Measurements from ENCODE around the gene ARPC4.
A peak's percentile ranks its signal among the peaks of the same experiment; 100 is the strongest.
"Not testable (repeated sequence)": the region's sequence is repeated elsewhere in the genome, so short reads cannot be mapped to it uniquely, and the experiment has no call there.

ARPC4 gene

GRCh38 chr3:9825451-9826040 lies 32.7 kb downstream of the ARPC4 start:
- no peak for DNase-seq

GRCh38 chr3:9826815-9827573 lies 34.1 kb downstream of the ARPC4 start:
- peak; percentile 45 for DNase-seq

- DNase-seq: no peak
Observed at GRCh38 chr3:9828801-9829755, 36.2 kb downstream of the ARPC4 start.

GRCh38 chr3:9831253-9831652 lies 38.4 kb downstream of the ARPC4 start:
- no peak for DNase-seq

GRCh38 chr3:9833078-9833477 lies 40.2 kb downstream of the ARPC4 start:
- no peak for DNase-seq

GRCh38 chr3:9834520-9835380 lies 41.9 kb downstream of the ARPC4 start:
- no peak for DNase-seq

GRCh38 chr3:9837701-9838582 lies 45.1 kb downstream of the ARPC4 start:
- no peak for DNase-seq

GRCh38 chr3:9838856-9839255 lies 46.0 kb downstream of the ARPC4 start:
- no peak for DNase-seq

- no peak for DNase-seq
Observed at GRCh38 chr3:9841015-9841414, 48.1 kb downstream of the ARPC4 start.

GRCh38 chr3:9843715-9844438 lies 51.0 kb downstream of the ARPC4 start, which contains the start of gene RPUSD3:
RPUSD3 (minus strand) TSS chr3:9844008; CDS start chr3:9843990, 18 bp downstream.
- peak; percentile 97 for DNase-seq

GRCh38 chr3:9846231-9846630 lies 53.3 kb downstream of the ARPC4 start:
- no peak for DNase-seq

GRCh38 chr3:9846931-9847488 lies 54.1 kb downstream of the ARPC4 start:
- no peak for DNase-seq

- DNase-seq: not testable (repeated sequence)
Observed at GRCh38 chr3:9847870-9848269, 55.0 kb downstream of the ARPC4 start.

- not testable (repeated sequence) for DNase-seq
Observed at GRCh38 chr3:9848860-9849259, 56.0 kb downstream of the ARPC4 start.

GRCh38 chr3:9851383-9851782 lies 58.5 kb downstream of the ARPC4 start:
- DNase-seq: not testable (repeated sequence)

GRCh38 chr3:9851926-9852325 lies 59.0 kb downstream of the ARPC4 start:
- DNase-seq: not testable (repeated sequence)

- no peak for DNase-seq
Observed at GRCh38 chr3:9852528-9852927, 59.6 kb downstream of the ARPC4 start.

GRCh38 chr3:9854291-9854940 lies 61.5 kb downstream of the ARPC4 start:
- DNase-seq: not testable (repeated sequence)

- DNase-seq: no peak
Observed at GRCh38 chr3:9855594-9855993, 62.7 kb downstream of the ARPC4 start.
